ENCODE measurements around the gene CACTIN.
"Not testable (repeated sequence)": the region's sequence is repeated elsewhere in the genome, so short reads cannot be mapped to it uniquely, and the experiment has no call there.

CACTIN gene

DNA sequence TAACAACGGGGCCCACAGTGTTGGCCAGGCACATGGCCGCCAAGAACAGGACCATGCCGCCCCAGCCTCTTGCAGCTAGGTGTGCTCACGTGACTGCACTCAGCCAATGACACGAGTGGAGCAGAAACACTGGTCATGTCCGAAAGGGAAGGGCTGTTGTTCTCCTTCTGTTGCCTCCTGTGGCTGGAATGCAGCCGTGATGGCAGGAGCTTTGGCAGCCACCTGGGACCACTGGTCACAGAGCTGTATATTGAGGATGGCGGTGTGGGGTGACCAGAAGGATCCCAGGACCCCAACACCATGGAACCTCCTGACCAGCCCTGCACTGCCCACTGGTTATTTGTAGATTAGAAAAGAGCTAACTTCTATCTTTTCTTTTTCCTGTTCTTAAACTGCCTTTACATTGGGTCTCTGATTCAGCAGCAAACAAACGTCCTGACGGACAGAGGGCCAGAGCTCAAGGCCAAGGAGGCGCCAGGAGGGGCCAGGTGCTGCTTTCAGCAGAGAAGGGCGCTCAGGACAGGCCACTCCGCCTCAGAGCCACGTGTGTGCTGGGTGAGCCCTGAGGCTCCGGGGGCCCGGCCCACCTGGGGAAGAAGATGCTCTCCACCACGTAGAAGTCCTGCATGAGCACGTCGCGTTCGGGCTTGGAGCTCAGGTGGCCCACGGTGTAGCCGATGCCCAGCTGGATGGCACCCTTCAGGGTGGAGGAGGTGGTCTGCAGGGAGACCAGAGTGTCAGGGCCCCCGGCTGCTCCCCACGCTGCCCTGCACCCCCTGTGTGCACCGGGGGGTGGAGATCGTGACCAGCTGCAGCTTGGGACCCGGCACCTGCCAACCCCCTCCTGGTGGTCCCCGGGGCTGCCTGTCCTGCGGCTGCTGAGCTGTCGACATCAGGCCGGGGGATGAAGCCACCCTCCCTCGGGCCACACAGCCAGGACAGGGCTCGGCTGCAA lies 35.0 kb upstream of the CACTIN start:
- DNase-seq = no peak

DNA sequence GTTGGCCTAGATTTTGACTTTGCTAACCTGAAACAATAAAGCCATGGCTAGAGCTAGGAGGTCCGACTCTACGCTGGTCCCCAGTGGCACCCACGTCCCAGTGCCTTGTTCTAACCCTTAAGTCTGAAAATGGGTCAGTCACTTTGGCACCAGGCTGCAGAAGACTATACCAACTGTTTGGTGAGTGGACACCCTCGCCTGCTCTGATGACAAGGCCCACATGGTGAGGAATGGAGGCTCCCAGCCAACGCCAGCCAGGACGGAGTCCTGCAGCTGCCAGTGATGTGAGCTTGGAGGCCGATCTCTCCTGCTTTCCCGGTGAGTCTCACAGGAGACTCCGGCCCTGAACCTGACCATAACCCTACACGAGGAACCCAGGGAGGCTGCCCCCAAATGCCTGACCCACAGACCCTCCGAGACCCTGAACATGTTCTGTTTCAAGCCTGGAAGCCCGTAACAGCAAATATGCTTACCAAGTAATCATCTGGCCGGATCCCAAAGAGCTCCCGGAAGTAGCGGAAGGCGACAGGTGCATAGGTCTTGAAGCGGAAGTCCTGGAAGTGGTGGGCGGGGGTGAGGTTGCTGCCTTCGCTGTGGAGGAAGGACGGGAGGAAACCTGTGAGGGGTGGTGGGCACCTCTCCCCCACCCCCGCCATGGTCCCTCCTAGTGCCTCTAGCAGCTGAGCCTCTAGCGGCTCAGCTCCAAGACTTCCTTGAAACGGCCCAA lies 34.1 kb upstream of the CACTIN start:
- no peak for DNase-seq

DNA sequence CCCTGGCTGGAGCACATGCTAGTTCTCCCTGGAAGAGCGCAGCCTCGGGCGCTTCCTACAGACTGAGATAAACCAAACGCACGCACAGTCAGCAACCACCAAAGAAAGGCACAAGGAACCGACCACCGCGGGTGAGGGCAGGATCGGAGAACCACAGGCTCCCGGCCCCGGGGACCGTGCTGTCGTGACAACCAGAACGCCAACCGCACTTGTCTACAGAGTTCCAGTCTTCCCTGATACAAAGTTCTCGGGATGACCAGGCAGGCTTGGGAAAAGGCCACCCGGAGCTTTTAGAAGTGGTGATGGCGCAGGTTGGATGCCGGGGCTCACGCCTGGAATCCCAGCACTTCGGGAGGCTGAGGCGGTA lies 33.1 kb upstream of the CACTIN start:
- no peak for DNase-seq

DNA sequence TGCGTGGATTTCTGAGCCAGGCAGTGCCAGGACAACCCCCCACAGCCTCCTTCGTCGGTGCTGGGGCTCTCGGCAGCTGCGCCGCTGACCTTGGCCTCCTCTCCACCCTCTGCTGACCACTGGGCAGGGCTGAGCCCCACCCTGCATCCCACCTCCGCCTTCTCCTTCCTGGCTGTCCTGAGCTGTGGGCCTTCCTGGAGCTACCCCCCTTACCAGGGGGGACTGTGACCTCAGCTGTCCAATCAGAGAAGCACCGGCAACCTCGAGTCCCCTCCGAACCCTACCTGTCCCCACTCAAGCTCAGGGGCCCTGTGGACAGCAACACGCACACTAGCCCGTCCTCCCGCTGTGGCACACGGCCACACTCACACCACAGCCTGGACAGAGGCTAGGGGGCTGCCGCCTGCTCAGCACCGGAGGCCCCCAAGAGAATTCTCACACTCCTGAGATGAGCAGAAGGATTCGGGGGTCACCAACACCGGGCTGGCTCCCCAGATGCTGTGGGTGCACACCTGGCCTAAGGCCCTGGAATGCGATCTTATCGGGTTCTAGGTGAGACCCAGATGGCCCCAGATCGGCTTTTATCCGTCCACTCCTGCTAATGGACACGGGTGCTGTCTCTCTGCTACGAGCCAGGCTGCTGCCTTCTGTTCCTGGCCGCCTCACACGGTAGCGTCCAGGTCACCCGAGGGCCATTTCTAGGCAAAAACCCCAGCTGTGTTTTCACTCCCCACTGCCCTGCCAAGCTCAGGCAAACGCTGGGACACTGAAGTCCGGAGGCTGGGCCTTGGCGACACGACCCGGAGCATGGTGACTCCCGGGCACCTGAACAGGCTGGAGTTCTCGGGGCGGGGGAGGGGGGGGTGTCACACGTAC lies 32.5 kb upstream of the CACTIN start:
- DNase-seq = no peak

DNA sequence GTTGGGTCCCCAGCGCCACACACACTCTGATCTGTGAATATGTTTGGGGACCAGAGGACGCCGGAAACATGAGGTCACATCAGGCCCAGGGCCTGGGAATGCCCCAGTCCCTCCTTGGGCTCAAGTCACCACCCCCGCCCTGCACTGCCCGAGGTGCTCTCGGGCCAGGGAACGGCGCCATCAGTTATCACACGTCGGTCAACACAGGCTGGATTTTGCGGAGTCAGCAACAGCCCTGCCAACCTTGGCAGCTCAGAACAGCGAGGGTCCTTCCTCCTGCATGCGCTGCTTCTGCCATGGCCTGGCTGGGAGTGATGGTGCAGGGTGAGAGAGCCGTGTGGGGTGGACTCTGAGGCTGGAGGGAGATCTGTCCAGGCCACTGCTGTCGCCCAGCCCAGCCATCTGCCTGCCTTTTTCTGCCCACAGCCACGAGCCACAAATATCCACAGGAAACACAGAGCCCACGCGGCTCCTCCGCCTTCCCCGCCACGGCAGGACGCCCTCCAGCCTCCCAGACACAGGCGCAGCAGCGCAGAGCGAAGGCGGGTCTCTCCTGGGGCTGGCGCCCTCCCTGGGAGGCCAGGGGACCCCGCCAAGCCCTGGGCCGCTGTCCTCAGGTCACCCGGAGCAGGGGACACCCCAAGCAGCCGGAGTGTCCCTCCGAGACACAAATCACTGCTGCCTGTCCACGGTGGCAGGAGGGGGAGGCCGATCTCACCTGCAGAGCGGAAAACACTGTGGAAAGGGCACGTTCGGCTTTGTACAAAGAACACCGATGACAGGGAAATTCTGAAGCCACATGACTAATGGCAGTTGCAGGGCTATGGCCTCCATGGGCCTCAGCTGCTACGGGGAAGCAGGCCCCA lies 31.6 kb upstream of the CACTIN start:
- DNase-seq = no peak

DNA sequence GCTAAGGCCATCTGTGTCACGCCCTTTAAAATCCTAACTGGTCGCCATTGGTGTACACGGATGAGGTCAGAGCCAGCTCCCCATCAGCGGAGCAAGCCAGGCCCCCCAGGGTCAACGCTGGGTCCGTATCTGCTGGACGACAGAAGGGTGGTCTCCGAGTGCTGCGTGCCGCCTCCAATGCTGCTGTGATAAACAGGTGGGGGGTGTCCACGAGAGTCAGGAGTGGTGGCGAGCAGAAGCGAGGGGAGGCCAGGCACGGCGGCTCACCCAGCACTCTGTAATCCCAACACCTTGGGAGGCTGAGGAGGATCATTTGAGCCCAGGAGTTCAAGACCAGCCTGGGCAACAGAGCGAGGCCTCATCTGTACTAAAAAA lies 30.8 kb upstream of the CACTIN start:
- no peak for DNase-seq

DNA sequence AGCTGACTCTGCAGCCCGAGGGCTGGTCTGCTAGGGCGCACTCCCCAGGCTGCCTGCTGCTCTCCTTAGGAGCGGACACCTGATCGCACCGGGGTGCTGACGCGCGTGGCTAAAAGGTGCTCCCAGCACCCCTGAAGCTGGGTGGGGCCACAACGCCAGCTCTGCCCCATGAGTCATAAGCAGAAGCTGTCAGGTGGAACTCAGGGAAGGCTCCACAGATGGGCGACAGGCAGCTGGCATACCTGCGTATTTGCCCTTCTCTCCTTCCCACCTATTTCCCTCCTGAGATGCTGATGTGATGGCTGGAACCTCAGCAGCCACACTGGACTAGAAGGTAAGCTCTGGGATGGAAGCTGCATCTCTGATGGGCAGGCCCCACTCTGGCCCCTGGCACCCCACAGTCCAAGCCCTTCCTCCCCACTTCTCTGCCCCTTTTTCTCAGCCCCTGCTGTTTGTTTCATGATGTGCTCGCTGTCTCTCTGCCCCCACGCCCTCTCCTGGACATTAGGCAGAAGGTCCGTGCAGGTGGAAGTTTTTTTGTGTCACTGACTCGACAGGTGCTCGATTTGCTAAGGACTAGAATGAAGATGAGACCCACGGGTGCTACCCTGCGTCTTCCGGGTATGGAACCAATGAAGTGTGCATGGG lies 30.3 kb upstream of the CACTIN start:
- DNase-seq = no peak

DNA sequence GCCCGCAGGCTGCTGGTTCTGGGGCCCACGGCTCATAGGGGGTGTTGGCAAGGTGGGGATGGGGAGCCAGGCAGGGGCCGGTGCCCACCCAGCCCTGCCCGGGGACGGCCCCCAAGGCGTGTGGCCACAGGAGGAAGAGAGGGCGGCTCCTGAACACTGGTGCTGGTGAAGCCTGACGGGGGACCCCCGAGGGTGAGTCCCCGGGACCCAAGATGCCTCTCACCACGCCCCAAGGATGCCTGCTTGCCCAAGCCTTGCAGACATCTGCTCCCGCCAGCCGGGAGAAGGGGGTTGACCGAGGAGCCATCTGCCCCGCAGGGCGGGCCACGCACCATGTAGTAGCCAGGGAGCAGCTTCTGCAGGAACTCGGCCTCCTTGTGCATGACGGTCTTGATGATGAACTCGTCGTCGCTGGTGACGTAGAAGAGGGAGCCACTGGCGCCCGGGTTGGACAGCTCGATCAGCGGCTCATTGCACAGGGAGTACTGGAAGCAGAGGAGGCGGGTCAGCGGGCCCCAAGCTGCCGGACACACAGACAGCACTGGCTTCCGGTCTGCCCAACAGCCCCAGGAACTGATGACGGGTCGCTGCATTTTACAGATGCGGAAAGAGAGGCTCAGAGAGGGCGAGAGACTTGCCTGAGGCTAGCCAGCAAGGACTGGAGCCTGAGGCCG lies 29.6 kb upstream of the CACTIN start:
- DNase-seq = no peak

DNA sequence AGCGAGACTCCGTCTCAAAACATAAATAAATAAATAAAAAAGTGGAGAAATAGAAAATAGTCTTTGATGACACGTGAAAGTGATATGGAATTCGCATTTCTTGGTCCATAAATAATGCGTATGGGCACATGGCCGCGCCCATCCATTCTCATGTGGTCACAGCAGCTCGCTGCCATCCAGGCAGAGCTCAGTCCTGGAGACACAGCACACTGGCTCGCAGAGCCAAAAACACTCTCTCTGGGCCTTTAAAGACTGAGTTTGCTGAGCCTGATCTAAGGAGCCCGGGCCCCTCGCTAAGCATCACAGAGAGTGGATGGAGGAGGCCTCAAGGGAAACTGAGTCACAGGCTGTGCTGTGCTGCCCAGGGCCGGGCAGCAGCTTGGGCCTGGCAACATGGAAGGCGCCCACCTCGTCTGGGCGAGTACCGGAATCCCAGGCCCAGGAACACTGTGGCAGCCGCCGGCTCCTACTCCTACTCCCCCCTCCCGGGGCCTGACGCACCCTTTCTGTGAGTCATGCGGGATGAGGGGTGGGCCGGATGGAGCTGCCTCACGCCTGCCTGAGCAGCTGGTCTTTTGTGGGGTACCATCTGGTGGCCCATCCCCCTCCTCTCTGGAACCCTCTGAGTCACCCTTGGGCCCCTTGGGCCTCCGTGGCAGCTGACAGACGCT lies 28.9 kb upstream of the CACTIN start:
- DNase-seq = no peak

DNA sequence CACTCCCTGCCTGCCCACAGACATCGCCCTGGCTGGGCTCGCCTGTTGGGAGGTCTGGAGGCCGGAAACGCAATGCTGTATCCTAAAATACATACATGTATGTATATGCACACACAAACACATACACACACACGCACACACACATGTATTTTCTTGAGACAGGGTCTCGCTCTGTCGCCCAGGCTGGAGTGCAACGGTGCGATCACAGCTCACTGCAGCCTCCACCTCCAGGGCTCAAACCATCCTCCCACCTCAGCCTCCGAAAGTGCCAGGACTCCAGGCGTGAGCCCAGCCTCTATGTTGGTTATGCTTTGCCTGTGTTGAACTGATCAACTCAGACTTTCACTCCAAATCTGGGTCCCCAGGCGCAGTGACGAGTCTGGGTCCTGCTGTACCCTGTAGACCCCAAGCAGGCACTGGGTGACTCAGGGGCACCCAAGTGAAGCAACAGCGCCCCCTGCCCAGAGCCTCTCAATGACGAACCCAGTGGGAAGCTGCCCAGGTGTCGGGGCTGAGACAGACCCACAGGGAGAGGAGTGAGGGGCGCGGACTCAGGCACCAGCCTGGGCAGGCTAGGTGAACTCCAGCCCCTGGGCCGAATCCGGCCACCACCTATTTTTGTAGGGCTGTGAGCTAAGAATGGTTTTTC lies 27.4 kb upstream of the CACTIN start:
- DNase-seq = no peak

DNA sequence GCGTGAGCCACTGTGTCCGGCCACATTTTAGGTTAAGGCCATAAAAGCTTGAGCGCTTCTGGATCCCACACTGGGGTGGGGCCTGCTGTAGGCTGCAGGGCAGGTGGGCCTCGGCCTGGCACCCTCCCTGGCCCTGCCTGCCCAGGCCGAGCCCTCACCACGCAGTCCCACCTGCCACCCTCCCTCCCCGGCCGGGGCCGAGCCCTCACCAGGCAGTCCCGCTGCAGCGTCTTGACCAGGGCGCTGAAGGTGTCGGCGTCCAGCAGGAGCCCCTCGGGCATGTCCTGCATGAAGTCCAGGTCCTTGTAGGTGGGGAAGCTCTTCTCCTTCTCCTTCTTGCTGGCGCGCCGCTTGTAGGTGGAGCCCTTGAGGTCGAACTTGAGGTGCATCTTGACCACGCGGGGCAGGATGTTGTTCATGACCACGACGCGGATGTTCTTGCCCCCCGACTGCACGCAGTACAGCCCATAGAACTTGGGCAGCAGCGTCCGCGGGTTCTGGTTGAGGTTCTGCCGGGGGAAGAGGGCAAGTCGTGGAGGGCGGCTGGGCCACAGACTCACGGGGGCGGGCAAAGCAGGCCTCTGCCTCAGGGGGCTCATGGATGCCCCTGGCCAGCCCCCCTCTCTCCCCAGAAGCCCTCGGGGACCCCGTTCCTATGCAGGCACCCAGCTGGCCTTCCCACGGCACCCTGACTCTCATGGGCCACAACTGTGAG lies 26.6 kb upstream of the CACTIN start:
- DNase-seq = no peak

DNA sequence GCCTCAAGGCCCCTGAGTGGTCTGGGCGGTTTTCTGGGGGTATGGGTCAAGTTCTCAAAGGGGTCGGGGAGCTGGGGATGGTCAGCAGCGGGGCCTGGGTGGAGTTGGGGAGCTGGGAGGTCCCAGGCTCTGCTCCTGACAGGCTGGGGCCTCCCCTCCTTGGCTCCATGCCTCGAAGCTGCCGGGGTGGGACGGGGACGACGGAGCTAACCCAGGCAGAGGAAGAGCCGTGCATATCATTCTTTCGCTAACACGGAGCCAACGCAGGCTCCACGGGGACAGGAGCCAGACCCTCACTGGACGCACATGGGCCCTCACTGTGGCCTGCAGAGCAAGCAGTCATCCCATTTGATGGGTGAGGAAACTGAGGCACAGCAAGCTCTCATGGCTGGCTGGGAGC lies 25.8 kb upstream of the CACTIN start:
- DNase-seq = no peak

DNA sequence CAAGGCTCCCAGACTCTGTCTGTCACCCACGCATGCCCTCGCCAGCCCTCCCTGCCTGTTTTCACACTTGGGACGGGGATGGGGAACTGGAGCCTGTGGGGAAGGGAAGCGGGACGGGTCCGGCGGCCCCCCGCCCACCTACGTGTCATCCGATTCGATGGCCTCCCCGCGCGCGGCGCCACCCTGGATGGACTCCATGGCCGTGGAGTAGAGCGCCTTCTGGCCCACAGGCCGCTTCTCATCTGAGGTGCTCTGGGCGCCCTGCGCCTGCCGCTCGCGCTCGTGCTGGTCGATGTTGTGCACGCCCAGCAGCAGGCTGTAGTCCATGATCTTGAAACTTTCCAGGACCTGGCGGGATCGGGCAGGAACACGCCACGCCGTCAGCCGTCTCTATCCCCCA lies 25.1 kb upstream of the CACTIN start:
- DNase-seq = no peak

DNA sequence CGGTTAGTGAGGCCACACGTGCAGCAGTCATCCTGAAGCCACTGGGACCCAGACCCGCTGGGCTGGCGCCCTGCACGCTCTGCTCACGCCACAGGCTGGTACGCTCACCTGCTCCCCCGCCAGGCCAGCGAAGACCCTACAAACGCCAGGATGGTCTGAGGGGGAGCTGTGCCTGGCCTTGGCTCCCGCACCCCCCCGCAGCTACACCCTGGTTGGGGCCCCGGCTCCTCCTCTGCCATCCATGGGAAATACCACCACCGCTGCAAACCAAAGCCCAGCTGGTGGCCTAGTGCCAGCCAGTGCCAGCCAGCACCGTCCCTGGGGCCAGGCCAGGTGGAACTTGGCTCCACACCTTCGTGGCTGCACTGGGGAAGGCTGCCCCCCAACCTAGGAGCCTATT lies 23.3 kb upstream of the CACTIN start:
- no peak for DNase-seq

DNA sequence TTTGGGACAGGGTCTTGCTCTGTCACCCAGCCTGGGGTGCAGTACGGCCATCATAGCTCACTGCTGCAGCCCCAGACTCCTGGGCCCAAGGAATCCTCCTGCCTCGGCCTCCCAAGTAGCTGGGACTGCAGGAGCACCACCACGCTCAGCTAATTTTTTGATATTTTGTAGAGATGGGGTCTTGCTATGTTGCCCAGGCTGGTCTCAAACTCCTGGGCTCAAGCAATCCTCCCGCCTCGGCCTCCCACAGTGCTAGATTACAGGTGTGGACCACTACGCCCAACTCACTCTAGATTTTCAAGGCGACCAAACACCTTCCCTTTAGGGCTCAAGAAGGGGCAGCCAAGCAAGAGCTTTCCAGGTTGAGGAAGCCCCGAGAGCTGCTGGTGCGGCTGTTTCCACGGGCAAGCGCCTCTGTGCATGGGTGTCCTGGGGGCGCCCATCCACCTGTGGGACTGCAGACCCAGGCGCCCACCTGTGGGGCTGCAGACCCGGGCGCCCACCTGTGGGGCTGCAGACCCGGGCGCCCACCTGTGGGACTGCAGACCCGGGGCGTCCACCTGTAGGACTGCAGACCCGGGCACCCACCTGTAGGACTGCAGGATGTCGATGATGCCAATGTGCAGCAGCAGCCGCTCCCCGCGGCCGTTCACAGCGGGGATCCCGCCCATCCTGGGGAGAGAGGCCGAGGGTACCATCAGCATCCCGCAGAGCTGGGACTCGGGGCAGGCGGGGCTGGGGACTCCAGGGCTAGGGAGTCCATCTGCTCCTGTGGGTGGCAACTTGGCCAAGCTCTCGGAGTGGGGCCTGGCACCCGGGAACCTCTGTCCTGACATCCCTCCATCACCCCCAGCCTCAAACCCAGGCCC lies 21.7 kb upstream of the CACTIN start:
- DNase-seq = no peak

DNA sequence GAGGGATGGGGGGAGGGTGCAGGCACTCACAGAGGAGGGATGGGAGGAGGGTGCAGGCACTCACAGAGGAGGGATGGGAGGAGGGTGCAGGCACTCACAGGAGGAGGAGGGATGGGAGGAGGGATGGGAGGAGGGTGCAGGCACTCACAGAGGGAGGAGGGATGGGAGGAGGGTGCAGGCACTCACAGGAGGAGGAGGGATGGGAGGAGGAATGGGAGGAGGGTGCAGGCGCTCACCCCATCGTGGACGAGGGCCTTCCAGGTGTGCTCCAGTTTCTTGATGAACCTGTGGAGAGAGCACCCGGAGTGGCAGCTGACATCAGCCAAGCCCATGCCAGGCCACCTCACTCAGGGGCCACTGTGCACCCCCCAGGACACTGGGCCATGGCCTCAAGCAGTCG lies 20.5 kb upstream of the CACTIN start:
- DNase-seq = not testable (repeated sequence)

DNA sequence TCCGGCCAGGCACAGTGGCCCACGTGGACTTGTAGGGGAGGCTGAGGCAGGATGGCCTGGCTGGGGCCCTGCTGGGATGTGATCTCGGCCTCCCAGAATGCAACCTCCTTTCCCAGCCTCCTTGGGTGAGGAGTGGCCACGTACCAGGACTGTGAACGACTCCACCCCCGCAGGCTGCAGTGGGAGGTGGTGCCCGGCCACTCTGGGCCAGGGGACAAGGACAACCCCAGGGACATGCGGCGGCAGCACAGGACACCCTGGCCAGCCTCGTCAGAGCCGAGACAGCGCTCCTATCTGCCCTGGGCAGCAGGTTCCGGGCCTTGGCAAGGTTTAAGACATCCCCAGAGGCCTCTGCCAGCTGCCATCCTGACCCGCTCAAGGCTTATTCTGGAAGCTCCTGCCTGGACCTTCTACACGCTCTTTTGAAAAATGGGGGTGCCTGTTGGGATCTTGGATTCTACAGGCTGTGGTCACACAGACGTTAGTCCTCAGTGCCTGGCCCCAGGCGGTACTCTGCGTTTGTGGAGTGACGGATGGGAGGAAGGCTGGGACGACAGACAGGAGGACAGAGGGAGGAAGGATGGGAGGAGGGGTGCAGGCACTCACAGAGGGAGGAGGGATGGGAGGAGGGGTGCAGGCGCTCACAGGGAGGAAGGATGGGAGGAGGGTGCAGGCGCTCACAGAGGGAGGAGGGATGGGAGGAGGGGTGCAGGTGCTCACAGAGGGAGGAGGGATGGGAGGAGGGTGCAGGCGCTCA lies 19.9 kb upstream of the CACTIN start:
- DNase-seq = no peak

DNA sequence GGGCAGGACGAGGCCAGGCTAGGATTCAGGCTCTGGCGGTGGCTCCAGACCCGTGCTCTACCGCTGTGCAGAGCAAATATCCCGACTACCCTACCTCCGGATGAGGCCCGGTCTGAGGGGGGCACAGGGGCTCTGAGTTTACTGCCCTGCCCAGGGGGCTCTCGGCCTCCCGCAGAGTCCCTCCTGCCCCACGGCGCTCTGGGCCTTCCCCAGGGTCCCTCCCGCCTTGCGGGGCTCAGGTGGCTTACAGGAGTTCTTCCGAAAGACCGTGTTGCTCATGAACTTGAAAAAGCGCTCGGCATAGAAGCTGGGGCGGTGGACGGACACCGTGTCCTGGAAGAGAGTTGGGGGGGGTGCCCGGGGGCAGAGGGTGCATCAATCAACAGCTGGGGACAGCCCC lies 19.1 kb upstream of the CACTIN start:
- no peak for DNase-seq

All from central memory CD4-positive, alpha-beta T cell (primary cell).